Body of pancreas (tissue), 4 donors: Measurements from ENCODE around the gene UMAD1.

Source experiments
- CTCF ChIP-seq, 7 experiments: fragments of 450-650 bp in 4 of 7; fragments of 200-600 bp in 3 of 7; sonication (generic) in 3 of 7; IDR thresholded peaks; one replicate each; pipeline ENCODE4 v1.5.1; 2016 to 2019; ENCODE audit warnings: antibody characterized with exemption in 7 of 7
- POLR2A ChIP-seq, 3 donors: fragments of 450-650 bp; IDR thresholded peaks; one replicate each; pipeline ENCODE4 v1.6.1; 2016; ENCODE audit warnings: antibody characterized with exemption in 3 of 3, mild to moderate bottlenecking in 2 of 3

DNA sequence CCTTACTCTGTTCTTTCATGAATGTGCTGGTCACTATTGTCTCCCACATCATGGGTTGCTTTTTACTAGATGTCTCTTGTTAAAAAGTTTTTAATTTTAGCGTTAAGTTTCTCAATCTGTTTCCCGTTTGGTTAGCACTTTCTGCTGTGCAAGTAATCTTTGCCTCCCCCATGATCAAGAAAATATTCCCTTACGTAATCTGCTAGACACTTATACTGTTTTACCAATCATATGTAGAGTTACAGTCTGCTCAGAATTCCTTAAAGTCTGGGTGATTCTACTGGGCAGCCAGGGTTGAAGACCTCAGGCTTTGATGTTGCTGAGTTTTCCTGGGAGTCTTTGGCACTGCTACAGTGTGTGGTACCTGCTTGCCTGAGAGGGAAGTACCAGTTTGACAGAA, 116.0 kb downstream of the UMAD1 start:
- TF ChIP-seq CTCF (IDR thresholded peaks at IDR 0.05) (no peak), POLR2A (IDR thresholded peaks at IDR 0.05) (no peak)
